Adrenal gland (tissue), 12 donors: Measurements from ENCODE around the gene RHOBTB1. TPM values are rescaled to one million over a fixed set of nuclear protein-coding genes. Genes with fewer than 3 reads are reported as not detected.

Experiments
- DNase-seq, 7 donors: peaks; one replicate each; pipeline ENCODE4 v3.0.0-alpha.2; 2019 to 2020
- H3K27ac ChIP-seq, 5 donors: fragments of 200-600 bp; sonication (generic) in 4 of 5; 1 replicate in 3 of 5; 2 replicates in 2 of 5; pipeline versions ENCODE4 v1.5.1 to v1.8.0; 2016 to 2020; ENCODE audit warnings: mild to moderate bottlenecking in 1 of 5
- H3K27me3 ChIP-seq: fragments of 200-600 bp; 2 replicates; pipeline ENCODE4 v1.8.0; 2021
- H3K36me3 ChIP-seq, 2 donors: fragments of 200-600 bp; replicated peaks in 1 of 2; 1 replicate in 1 of 2; 2 replicates in 1 of 2; pipeline versions ENCODE4 v1.5.1 to v1.8.0; 2018 to 2022
- H3K4me1 ChIP-seq, 2 donors: fragments of 200-600 bp; replicated peaks in 1 of 2; 1 replicate in 1 of 2; 2 replicates in 1 of 2; pipeline versions ENCODE4 v1.5.1 to v1.8.0; 2018 to 2021
- H3K4me3 ChIP-seq, 4 donors: fragments of 200-600 bp; sonication (generic) in 3 of 4; one replicate each; pipeline ENCODE4 v1.5.1; 2016 to 2018
- H3K9me3 ChIP-seq, 3 donors: fragments of 200-600 bp; sonication (generic) in 1 of 3; replicated peaks in 1 of 3; 1 replicate in 2 of 3; 2 replicates in 1 of 3; pipeline versions ENCODE4 v1.5.1 to v1.8.0; 2016 to 2021
- POLR2A ChIP-seq, 2 donors: fragments of 450-650 bp; IDR thresholded peaks; one replicate each; pipeline ENCODE4 v1.6.1; 2017; ENCODE audit warnings: antibody characterized with exemption in 2 of 2, mild to moderate bottlenecking in 2 of 2, moderate library complexity in 1 of 2
- WGBS, 4 donors: extraction: QIAGEN DNeasy Blood & Tissue Kit in 2 of 4; methylation state at CpG; one replicate each; pipeline versions ENCODE4 v1.1.5 to v1.1.7; 2013 to 2017; 5-methylcytosine and 5-hydroxymethylcytosine counted together
- intact Hi-C, 2 donors: fragments of 100-400 bp; cut with DNase I; formaldehyde crosslinking; loops; one replicate each; pipeline versions ENCODE4 v1.14.1 to v1.15.0; 2022 to 2023
- polyA plus RNA-seq, 3 donors: library from polyadenylated mRNA; stranded (reverse); fragments of 200-250 nt in 2 of 3; fragments of 350-450 nt in 1 of 3; fragmentation: Illumina TruSeq in 1 of 3; extraction: RNeasy Lipid Tissue Mini Kit (QIAGEN cat#74804) in 1 of 3; gene quantifications; one replicate each; pipeline ENCODE4 v1.2.3, GENCODE V29; 2013 to 2014
- total RNA-seq, 9 donors: library from RNA; depleted of rRNA in 4 of 9; stranded (reverse); fragments of >200 nt in 4 of 9; fragments of 120-200 nt in 1 of 9; fragmentation: NEBNext Ultra II Directional in 1 of 9; extraction: Animal tissue kit (Norgen Biotek cat#: 25700) in 1 of 9; gene quantifications; one replicate each; pipeline versions ENCODE4 v1.1.0 to v1.2.4, GENCODE V29; 2013 to 2023
- TF ChIP-seq, protein P1 (sequence below), 6 experiments: fragments of 450-650 bp in 4 of 6; fragments of 200-600 bp in 2 of 6; sonication (generic) in 1 of 6; IDR thresholded peaks; 1 replicate in 5 of 6; 2 replicates in 1 of 6; pipeline versions ENCODE4 v1.5.1 to v1.8.0; 2016 to 2021; ENCODE audit warnings: antibody characterized with exemption in 6 of 6, mild to moderate bottlenecking in 2 of 6, moderate library complexity in 1 of 6
- donor health status: healthy with polysubstance abuse.
- donor health status: Bipolar disorder and iron deficiency.
- donor health status: DM: yes; HTN: yes; CAD: no.
- donor health status: DM: no; HTN: no; CAD: no.
- donor health status: DM: no; HTN: no; CAD: no.
- donor health status: DM: yes; HTN: yes; CAD: no.

The RHOBTB1 gene
- total and polyA plus RNA-seq, 12 donors, result 7.9 to 122 (median 26.6) TPM

DNA sequence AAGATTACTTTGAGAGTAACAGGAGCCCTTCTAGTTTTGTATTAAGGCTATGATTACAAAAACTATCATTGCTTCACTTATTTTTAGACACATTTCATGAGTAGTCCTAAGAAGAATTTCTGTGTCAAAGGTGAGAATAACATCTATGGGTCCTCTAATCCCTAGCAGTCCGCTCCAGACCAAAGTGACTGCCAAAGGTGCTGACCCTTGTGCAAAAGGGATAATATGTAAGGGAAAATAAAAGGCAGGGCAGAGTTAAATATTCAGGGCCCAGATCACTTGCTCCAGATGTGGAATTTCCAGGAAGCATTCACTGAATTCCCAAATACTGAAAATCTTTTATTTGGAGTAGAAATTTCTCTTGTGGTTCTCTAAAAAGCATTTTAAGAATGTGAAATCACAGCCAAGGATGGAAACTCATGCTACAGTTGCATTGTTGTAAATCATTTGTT is 29.3 kb downstream of the RHOBTB1 start:
- no peaks in the 10 kb centered on the region for H3K9me3 ChIP-seq
- TF ChIP-seq, protein P1, sequence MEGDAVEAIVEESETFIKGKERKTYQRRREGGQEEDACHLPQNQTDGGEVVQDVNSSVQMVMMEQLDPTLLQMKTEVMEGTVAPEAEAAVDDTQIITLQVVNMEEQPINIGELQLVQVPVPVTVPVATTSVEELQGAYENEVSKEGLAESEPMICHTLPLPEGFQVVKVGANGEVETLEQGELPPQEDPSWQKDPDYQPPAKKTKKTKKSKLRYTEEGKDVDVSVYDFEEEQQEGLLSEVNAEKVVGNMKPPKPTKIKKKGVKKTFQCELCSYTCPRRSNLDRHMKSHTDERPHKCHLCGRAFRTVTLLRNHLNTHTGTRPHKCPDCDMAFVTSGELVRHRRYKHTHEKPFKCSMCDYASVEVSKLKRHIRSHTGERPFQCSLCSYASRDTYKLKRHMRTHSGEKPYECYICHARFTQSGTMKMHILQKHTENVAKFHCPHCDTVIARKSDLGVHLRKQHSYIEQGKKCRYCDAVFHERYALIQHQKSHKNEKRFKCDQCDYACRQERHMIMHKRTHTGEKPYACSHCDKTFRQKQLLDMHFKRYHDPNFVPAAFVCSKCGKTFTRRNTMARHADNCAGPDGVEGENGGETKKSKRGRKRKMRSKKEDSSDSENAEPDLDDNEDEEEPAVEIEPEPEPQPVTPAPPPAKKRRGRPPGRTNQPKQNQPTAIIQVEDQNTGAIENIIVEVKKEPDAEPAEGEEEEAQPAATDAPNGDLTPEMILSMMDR (IDR thresholded peaks at IDR 0.05), result no peak
- no peak for TF ChIP-seq POLR2A (IDR thresholded peaks at IDR 0.05)
- no peaks in the 10 kb centered on the region for H3K27me3 ChIP-seq
- H3K36me3 ChIP-seq, result no peaks in the 10 kb centered on the region
- no peak overlapping the region for H3K27ac ChIP-seq
- intact Hi-C loops, result no loop called here
- peaks cover 12 to 20% of the 10 kb centered on the region in 2 donors for H3K4me1 ChIP-seq
- WGBS, 4 donors, result 53 to 77% (median 59%) methylated on average over 1 of the region's 1 CpG
- H3K4me3 ChIP-seq, result no peak overlapping the region
- peak in 6 of 7 donors; percentile 35 to 80 (median 48) for DNase-seq

GRCh38 chr10:60913657-60914056 is 30.3 kb downstream of the RHOBTB1 start:
- intact Hi-C loops, result no loop called here
- Histone ChIP-seq H3K4me1 (peaks cover 12 to 29% of the 10 kb centered on the region in 2 donors), H3K4me3 (no peak overlapping the region), H3K36me3 (no peaks in the 10 kb centered on the region), H3K9me3 (no peaks in the 10 kb centered on the region), H3K27ac (no peak overlapping the region), H3K27me3 (no peaks in the 10 kb centered on the region)
- no peak for TF ChIP-seq POLR2A (IDR thresholded peaks at IDR 0.05)
- TF ChIP-seq, protein P1 (IDR thresholded peaks at IDR 0.05), result no peak
- 88 to 93% (median 92%) methylated on average over 3 of the region's 3 CpGs for WGBS, 4 donors
- DNase-seq, result no peak

DNA sequence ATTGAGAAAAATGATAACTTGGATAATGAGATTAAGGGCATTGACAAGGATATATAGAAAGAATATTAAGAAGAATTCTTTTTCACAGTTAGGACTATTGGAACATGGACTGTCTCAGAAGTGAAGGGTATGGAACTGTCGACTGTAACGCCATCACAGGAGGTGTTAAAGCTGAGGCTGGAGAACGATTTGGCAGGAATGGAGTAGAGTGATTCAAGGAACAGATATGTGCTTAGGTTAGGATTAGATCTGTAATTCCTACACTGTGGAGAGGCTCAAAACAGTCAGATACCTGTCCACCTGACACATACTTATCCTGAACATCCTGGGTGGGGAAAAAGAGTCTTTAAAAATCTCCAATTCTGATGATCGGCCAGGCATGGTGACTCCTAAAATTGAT is 30.9 kb downstream of the RHOBTB1 start:
- intact Hi-C loops, result no loop called here
- Histone ChIP-seq H3K27ac (no peak overlapping the region), H3K4me3 (no peak overlapping the region), H3K36me3 (no peaks in the 10 kb centered on the region), H3K4me1 (peaks cover 12 to 29% of the 10 kb centered on the region in 2 donors), H3K27me3 (no peaks in the 10 kb centered on the region), H3K9me3 (no peaks in the 10 kb centered on the region)
- 89 to 97% (median 92%) methylated on average over 4 of the region's 4 CpGs for WGBS, 4 donors
- no peak for DNase-seq
- TF ChIP-seq, protein P1 (IDR thresholded peaks at IDR 0.05), result no peak

DNA sequence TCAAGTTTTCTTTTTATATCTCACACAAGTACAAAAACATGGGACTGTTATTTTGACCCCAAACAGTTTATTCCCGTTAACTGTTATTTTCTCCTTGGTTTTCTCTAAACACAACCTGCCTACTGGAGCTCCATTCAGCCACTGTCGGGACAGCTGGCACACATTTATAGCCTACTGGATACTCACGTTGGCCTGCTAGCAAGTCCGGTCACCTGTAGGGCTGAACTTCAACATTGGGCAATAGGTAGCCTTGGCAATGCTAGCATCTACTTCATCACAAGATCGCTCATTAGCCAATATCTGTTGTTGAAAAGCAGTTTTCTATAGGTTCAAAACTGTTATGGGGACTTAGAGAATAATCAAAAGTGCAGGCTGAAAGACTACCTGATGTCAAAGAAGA is 32.3 kb downstream of the RHOBTB1 start:
- intact Hi-C loops, result no loop called here

More for the DNA sequence above, 32.3 kb downstream of the RHOBTB1 start:
- no peaks in the 10 kb centered on the region for H3K36me3 ChIP-seq
- 86 to 93% (median 90%) methylated on average over 5 of the region's 5 CpGs for WGBS, 4 donors
- no peaks in the 10 kb centered on the region for H3K27me3 ChIP-seq
- peaks cover 12 to 31% of the 10 kb centered on the region in 2 donors for H3K4me1 ChIP-seq
- TF ChIP-seq, protein P1 (IDR thresholded peaks at IDR 0.05), result no peak
- no peak for TF ChIP-seq POLR2A (IDR thresholded peaks at IDR 0.05)
- H3K9me3 ChIP-seq, result no peaks in the 10 kb centered on the region
- no peak overlapping the region for H3K4me3 ChIP-seq
- no peak for DNase-seq
- no peak overlapping the region for H3K27ac ChIP-seq
